Activated CD4-positive, alpha-beta T cell treated with anti-CD3 and anti-CD28 coated beads for 24 hours (primary cell): ENCODE results near the gene DOCK6.
"Not testable (repeated sequence)": the region's sequence is repeated elsewhere in the genome, so short reads cannot be mapped to it uniquely, and the experiment has no call there.

ENCODE experiments used
- DNase-seq, 2 donors: peaks; one replicate each; pipeline ENCODE4 v3.0.0-alpha.2; 2020; ENCODE audit warnings: low read depth in 2 of 2

DOCK6 gene

GRCh38 chr19:11196406-11197287, 65.7 kb downstream of the DOCK6 start:
- no peak for DNase-seq

GRCh38 chr19:11195681-11196080, 66.6 kb downstream of the DOCK6 start:
- no peak for DNase-seq

- DNase-seq = no peak
Measured at GRCh38 chr19:11194656-11195558, 67.4 kb downstream of the DOCK6 start.

GRCh38 chr19:11194173-11194572, 68.2 kb downstream of the DOCK6 start:
- no peak for DNase-seq

GRCh38 chr19:11192957-11193939, 69.1 kb downstream of the DOCK6 start:
- no peak for DNase-seq

GRCh38 chr19:11191934-11192333, 70.4 kb downstream of the DOCK6 start:
- DNase-seq = no peak

- DNase-seq = no peak
Measured at GRCh38 chr19:11191273-11191755, 71.0 kb downstream of the DOCK6 start.

- no peak for DNase-seq
Measured at GRCh38 chr19:11190501-11190900, 71.8 kb downstream of the DOCK6 start.

GRCh38 chr19:11187441-11187840, 74.9 kb downstream of the DOCK6 start:
- DNase-seq = no peak

GRCh38 chr19:11182994-11183393, 79.3 kb downstream of the DOCK6 start:
- no peak for DNase-seq

- no peak for DNase-seq
Measured at GRCh38 chr19:11181488-11181887, 80.8 kb downstream of the DOCK6 start.

- not testable (repeated sequence) for DNase-seq
Measured at GRCh38 chr19:11180975-11181374, 81.3 kb downstream of the DOCK6 start.

GRCh38 chr19:11180346-11180745, 82.0 kb downstream of the DOCK6 start:
- no peak for DNase-seq

- DNase-seq = no peak
Measured at GRCh38 chr19:11179716-11180297, 82.5 kb downstream of the DOCK6 start.

- DNase-seq = not testable (repeated sequence)
Measured at GRCh38 chr19:11179145-11179465, 83.2 kb downstream of the DOCK6 start.

GRCh38 chr19:11177592-11177991, 84.7 kb downstream of the DOCK6 start:
- no peak for DNase-seq

GRCh38 chr19:11176466-11177193, 85.7 kb downstream of the DOCK6 start:
- no peak for DNase-seq

GRCh38 chr19:11175920-11176319, 86.4 kb downstream of the DOCK6 start:
- no peak for DNase-seq

GRCh38 chr19:11174336-11174735, 88.0 kb downstream of the DOCK6 start:
- DNase-seq = no peak

GRCh38 chr19:11173516-11174155, 88.7 kb downstream of the DOCK6 start:
- no peak for DNase-seq
